ENCODE data around the gene COIL.
"Not testable (repeated sequence)": the region's sequence is repeated elsewhere in the genome, so short reads cannot be mapped to it uniquely, and the experiment has no call there.

The COIL gene, protein sequence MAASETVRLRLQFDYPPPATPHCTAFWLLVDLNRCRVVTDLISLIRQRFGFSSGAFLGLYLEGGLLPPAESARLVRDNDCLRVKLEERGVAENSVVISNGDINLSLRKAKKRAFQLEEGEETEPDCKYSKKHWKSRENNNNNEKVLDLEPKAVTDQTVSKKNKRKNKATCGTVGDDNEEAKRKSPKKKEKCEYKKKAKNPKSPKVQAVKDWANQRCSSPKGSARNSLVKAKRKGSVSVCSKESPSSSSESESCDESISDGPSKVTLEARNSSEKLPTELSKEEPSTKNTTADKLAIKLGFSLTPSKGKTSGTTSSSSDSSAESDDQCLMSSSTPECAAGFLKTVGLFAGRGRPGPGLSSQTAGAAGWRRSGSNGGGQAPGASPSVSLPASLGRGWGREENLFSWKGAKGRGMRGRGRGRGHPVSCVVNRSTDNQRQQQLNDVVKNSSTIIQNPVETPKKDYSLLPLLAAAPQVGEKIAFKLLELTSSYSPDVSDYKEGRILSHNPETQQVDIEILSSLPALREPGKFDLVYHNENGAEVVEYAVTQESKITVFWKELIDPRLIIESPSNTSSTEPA

DNA sequence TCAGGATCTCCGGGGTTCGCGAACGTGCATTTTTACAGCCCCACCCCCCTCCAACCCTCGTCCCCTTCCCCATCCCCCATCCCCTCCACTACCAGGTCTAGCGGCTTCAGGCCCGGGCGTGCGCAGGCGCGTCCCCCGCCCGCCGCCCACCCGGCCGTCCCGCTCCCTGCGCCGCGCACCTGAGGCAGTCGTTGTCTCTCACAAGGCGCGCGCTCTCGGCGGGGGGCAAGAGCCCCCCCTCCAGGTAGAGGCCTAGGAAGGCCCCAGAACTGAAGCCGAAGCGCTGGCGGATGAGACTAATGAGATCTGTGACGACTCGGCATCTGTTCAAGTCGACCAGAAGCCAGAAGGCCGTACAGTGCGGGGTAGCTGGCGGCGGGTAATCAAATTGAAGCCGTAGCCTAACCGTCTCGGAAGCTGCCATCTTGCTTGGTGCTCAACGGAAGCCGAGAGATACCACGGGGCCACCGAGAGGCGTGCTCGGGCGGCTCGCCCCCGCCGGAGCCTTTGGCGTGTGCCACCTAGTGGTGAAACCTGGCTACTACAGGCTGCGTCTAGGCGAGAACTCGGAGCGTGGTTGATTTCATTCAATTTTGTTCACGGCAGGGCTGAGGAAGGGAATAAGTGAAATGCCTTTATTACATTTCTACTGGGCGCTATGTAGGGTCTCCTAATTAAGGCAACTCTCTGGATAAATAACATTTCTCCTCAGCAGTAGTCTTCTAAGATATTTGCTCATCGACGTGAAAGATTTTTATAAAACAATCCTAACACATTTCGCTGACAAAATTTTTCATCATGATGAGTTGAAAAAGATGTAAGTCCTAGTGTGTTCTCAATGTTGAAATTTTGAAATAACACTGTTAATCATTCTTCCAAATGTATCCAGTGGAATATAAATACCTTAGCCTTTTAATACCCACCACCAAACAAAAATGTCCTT lies at the start of gene COIL:
TSS of gene COIL (minus strand) at position 455 of the 943 bp plus-strand sequence. CDS start at position 424, 31 bp downstream.
- DNase-seq (ENCODE audit: low spot score) = peak; percentile 96

- no peak for DNase-seq (ENCODE audit: low spot score)
These were observed 49.6 kb upstream of the COIL start for GRCh38 chr17:57010487-57010886.

DNA sequence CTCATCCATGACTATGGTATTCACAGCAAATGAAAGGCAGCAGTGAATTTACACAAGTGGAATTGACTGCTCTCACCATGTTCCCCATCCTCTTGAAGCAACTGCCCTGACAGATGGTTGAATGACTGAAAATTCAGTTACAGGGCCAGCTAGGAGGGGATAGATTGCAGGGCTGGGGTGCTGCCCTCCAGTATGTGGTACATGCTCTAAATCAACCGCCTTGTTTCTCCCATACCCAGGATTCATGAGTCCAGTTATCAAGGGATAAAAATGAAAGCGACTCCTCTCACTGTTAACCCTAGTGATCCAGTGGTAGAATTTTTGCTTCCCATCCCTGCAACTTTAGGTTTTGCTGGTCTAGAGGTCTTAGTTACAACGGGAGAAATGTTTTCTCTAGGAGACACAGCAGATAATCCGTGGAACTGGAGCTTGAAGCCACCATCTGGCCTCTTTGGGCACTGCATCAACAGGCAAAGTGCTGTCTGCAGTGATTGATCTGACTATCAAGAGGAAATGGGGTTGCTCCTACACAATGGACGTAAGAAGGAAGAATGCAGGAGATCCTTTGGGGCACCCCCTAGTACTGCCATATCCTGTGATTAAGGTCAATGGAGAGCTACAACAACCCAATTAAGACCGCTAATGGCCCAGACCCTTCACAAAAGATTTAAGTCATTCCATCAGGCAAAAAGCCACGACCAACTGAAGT lies 49.0 kb upstream of the COIL start:
- peak; percentile 79 for DNase-seq (ENCODE audit: low spot score)

GRCh38 chr17:57008958-57009357 lies 48.1 kb upstream of the COIL start:
- DNase-seq (ENCODE audit: low spot score) = no peak

DNA sequence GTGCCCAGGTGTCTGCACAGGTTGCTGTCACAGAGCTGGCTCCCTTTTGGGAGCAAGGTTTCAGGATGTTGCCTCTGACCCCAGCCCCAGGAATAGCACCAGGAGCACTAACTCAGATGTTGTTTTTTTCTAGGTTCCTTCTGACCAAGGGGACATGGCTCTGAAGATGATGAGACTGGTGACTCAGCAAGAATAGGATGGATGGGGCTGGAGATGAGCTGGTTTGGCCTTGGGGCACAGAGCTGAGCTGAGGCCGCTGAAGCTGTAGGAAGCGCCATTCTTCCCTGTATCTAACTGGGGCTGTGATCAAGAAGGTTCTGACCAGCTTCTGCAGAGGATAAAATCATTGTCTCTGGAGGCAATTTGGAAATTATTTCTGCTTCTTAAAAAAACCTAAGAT lies 45.2 kb upstream of the COIL start:
- peak; percentile 33 for DNase-seq (ENCODE audit: low spot score)

DNA sequence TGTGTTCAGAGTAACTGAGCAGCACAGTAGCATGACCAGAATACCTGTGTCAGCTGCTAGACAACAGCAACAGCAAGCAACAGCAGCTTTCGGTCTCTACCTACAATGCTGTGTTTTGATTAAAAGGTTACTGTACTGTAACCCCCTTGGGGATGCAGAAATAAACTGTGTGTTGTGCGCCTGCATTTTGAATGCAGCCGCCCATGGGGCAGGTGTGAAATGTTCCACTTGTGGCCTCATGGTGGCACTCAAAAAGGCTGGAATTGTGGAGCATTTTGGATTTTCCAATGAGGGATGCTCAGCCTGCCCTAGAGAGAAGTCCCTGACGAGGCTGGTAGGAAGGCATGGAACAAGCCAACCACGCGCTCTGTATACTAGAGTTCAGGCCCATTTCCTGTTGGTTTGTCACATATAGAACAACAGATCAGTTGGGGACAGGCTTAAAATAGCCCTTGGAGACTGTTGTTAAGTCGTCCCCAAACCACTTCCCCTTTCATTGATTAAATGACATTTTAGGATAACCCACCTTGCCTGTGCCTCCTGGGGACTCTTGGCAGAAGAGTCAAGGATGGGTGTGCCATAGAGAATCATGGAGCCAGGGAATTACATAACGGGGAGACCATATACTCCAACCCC lies 44.2 kb upstream of the COIL start:
- DNase-seq (ENCODE audit: low spot score) = peak; percentile 92

GRCh38 chr17:57002904-57003303 lies 42.1 kb upstream of the COIL start:
- no peak for DNase-seq (ENCODE audit: low spot score)

- no peak for DNase-seq (ENCODE audit: low spot score)
These were observed 40.7 kb upstream of the COIL start for GRCh38 chr17:57001541-57001940.

DNA sequence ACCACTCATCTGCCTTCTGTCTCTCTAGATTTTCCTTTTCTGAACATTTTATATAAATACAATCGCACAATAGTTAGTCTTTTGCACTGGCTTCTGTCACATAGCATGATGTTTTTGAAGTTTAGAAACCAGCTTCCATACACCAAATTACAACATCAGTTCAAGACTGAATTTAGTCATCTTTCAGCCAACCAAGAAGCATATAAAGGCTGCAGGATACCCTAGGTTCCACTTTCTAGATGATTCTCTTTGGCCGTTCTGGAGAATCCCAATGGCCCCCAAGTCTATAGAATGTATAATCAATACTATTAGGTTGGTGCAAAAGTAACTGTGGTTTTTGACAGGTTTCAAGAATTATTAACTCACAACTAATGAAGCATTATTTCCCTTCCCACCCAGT lies 36.5 kb upstream of the COIL start:
- no peak for DNase-seq (ENCODE audit: low spot score)

DNA sequence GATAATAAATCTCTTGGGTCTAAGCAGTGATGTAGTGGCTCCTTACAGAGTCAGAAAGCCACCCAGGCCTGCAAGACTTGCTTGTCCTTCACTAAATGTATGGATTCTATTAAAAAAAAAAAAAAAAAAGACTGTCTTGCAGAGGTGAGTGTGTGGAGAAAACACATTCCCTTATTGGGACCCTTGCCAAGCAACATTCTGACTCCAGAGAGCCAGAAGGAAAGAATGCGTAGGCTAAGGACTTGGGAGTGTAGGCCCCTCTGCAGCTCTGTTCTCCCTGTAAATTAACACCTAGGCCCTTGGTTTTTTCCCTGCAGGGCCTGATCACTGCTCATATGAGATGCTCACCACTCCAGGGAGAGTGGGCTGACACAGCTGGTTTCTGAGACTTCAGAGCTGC lies 34.9 kb upstream of the COIL start:
- no peak for DNase-seq (ENCODE audit: low spot score)

DNA sequence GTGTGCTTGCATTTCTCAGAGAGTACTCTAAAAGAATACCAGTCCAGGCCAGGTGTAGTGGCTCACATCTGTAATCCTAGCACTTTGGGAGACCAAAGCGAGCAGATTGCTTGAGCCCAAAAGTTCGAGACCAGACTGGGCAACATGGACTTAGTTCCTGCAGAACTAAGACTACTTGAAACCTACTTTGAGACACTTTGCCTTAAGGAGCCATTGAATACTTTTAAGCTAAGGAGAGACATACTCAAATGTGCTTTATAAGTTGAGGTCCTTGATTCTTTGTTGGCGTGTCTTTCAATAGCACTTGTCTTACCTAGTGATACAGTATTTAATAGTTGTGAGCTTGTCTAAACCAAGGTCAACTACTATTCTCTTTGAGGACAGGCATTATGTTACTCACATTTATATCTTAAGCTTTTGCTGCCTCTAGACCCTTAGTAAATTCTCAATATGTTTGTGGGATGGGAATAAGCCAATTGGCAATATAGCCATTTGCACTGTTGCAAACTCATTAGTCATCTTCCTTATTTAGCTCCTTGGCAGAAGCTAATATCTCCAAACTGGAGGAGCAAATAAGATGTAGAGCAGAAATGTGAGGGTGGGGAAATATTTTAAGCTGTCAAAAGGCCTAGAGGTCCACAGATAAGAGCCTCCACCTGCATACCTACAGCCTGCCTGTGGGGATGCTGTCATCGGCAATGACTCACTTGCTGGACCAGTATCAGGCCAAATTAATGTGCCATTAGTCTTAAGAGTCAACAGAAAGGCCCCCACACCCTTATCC lies 33.4 kb upstream of the COIL start:
- no peak for DNase-seq (ENCODE audit: low spot score)

GRCh38 chr17:56992364-56992763 lies 31.5 kb upstream of the COIL start:
- no peak for DNase-seq (ENCODE audit: low spot score)

DNA sequence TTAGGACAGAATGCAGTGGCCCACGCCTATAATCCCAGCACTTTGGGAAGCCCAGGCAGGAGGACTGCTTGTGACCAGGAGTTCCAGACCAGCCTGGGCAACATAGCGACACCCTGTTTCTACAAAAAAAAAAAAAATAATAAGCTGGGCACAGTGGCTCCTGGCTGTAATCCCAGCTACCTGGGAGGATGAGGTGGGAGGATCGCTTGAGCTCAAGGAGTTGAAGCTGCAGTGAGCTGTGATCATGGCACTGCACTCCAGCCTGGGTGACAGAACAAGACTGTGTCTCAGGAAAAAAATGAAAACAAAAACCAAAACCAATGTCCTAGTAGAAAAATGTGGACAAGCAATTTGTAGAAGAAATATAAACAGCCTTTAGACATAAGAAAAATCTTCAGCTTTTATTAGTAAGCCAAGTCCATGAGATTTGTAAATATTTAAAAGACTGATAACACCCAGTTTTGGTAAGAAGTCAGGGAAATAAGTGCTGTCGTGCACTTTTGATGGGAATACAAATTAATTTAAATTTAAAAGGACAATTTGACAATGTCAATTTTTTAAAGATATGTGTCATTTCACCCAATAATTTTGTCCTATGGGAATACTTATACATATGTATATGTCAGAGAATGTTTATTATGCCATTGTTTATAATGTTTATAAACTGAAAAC lies 28.2 kb upstream of the COIL start:
- DNase-seq (ENCODE audit: low spot score) = no peak

DNA sequence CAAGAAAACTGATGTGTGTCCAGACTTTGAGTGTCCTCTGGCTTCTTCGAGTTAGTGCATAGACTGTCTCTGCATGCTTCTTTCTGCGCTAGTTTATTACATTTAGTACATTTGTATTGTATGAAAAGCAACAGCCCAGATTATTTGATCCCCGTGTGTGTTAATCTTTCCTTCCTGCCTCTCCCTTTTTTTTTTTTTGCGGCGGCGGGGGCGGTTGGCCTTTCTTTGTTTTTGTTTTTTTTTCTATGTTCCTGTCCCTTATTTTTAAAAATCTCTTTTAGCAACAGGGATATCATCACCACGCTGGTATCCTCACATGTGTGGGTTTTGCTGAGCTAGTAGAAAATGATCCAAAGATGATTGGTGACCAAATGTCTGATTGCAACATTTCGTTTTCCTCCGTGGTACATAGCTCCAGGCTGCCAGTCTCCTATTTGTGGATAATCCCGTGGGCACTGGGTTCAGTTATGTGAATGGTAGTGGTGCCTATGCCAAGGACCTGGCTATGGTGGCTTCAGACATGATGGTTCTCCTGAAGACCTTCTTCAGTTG lies 26.5 kb upstream of the COIL start:
- no peak for DNase-seq (ENCODE audit: low spot score)

GRCh38 chr17:56985371-56986162 lies 24.7 kb upstream of the COIL start:
- no peak for DNase-seq (ENCODE audit: low spot score)

DNA sequence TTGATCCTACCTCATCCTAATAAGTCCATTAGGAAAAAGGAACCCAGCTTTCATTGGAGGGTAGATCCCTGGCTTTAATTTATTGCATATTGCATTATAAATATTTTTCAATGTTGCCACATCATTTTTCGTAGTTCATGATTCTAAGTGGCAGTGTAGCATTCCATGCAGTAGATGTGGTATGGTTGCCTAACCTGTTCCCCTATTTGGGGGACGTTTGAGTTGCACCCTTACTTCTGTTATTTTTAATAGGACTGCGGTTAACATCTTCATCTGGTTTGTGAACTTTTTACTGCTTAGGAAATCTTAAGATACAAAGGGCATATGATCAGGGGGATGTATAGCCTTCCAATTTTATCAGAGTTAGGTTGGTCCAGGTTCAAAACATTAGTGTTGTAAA lies 22.5 kb upstream of the COIL start:
- DNase-seq (ENCODE audit: low spot score) = no peak

DNA sequence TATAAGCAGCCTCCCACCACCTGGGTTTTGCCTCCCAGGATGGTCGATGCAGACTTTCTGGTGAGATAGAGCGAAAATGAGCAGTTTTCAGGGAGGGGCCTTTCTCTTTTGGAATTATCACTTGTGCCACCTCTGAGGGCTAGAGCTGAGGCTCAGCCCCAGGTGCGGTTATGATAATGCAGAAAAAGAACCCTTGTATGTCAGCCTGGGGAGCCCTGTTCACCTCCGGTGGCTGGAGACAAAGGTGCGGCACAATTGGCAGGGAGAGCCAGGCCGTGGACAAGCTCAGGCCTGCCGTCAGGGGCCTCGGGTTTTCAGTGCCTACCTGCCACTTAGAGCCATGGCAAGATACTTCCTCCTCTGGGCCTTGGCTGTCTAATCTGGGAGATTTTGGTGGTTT lies 21.5 kb upstream of the COIL start:
- no peak for DNase-seq (ENCODE audit: low spot score)

DNA sequence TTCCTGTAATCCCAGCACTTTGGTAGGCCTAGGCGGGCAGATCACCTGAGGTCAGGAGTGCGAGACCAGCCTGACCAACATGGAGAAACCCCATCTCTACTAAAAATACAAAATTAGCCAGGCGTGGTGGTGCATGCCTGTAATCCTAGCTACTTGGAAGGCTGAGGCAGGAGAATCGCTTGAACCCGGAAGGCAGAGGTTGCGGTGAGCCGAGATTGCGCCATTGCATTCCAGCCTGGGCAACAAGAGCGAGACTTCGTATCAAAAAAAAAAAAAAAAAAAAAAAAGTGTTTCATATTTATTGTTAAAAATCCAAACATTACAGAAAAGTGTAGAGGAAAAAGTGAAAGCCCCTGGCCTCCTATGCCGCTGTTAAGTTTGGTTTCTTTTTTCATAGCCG lies 19.7 kb upstream of the COIL start:
- DNase-seq (ENCODE audit: low spot score) = not testable (repeated sequence)

- peak; percentile 30 for DNase-seq (ENCODE audit: low spot score)
These were observed 18.2 kb upstream of the COIL start for GRCh38 chr17:56979091-56979480.
